ENCODE measurements around the gene UQCR10.
A peak's percentile ranks its signal among the peaks of the same experiment; 100 is the strongest.
"Not testable (repeated sequence)": the region's sequence is repeated elsewhere in the genome, so short reads cannot be mapped to it uniquely, and the experiment has no call there.

UQCR10 gene

GRCh38 chr22:29744902-29745301 lies 22.3 kb upstream of the UQCR10 start:
- Mint-ChIP-seq H3K27ac (no peak overlapping the region), H3K9me3 (no peaks in the 10 kb centered on the region), H3K4me1 (ENCODE audit: low read depth in 2 of 2) (peaks cover 0 to 4% of the 10 kb centered on the region in 2 donors), H3K4me3 (no peak overlapping the region), H3K27me3 (no peaks in the 10 kb centered on the region), H3K36me3 (ENCODE audit: insufficient read depth) (peaks cover 8% of the 10 kb centered on the region)
- ATAC-seq (replicated peaks): no peak
- DNase-seq: no peak

GRCh38 chr22:29747832-29748231 lies 19.3 kb upstream of the UQCR10 start:
- Mint-ChIP-seq H3K9me3 (no peaks in the 10 kb centered on the region), H3K4me3 (no peak overlapping the region), H3K36me3 (ENCODE audit: insufficient read depth) (peaks cover 8% of the 10 kb centered on the region), H3K27ac (peak overlapping the region; percentile 50 to 65), H3K27me3 (no peaks in the 10 kb centered on the region), H3K4me1 (ENCODE audit: low read depth in 2 of 2) (peaks cover 14 to 20% of the 10 kb centered on the region in 2 donors)
- ATAC-seq (replicated peaks): no peak
- DNase-seq: no peak

GRCh38 chr22:29748248-29748893 lies 18.8 kb upstream of the UQCR10 start:
- H3K9me3 Mint-ChIP-seq: no peaks in the 10 kb centered on the region
- H3K36me3 Mint-ChIP-seq (ENCODE audit: insufficient read depth): peaks cover 8% of the 10 kb centered on the region
- H3K4me3 Mint-ChIP-seq: no peak overlapping the region
- peak overlapping the region; percentile 50 to 65 for H3K27ac Mint-ChIP-seq
- peaks cover 14 to 20% of the 10 kb centered on the region in 2 donors for H3K4me1 Mint-ChIP-seq (ENCODE audit: low read depth in 2 of 2)
- ATAC-seq (replicated peaks): no peak
- DNase-seq: no peak
- no peaks in the 10 kb centered on the region for H3K27me3 Mint-ChIP-seq

GRCh38 chr22:29750029-29750428 lies 17.1 kb upstream of the UQCR10 start:
- Mint-ChIP-seq H3K36me3 (ENCODE audit: insufficient read depth) (peaks cover 8% of the 10 kb centered on the region), H3K4me3 (no peak overlapping the region), H3K9me3 (no peaks in the 10 kb centered on the region), H3K4me1 (ENCODE audit: low read depth in 2 of 2) (peaks cover 14 to 20% of the 10 kb centered on the region in 2 donors), H3K27me3 (no peaks in the 10 kb centered on the region), H3K27ac (peak overlapping the region; percentile 85 to 92)
- no peak for ATAC-seq (replicated peaks)
- DNase-seq: no peak

- Mint-ChIP-seq H3K27ac (peak overlapping the region; percentile 85 to 92), H3K9me3 (no peaks in the 10 kb centered on the region), H3K4me1 (ENCODE audit: low read depth in 2 of 2) (peaks cover 15 to 23% of the 10 kb centered on the region in 2 donors), H3K27me3 (no peaks in the 10 kb centered on the region), H3K4me3 (no peak overlapping the region), H3K36me3 (ENCODE audit: insufficient read depth) (peaks cover 8% of the 10 kb centered on the region)
- ATAC-seq (replicated peaks): peak; percentile 67
- peak in 1 of 3 experiments; percentile 19 for DNase-seq
These were observed 16.3 kb upstream of the UQCR10 start for GRCh38 chr22:29750559-29751538.

- ATAC-seq (replicated peaks) (no peak), DNase-seq (no peak)
- peaks cover 17 to 24% of the 10 kb centered on the region in 2 donors for H3K4me1 Mint-ChIP-seq (ENCODE audit: low read depth in 2 of 2)
- peaks cover 8% of the 10 kb centered on the region for H3K36me3 Mint-ChIP-seq (ENCODE audit: insufficient read depth)
- H3K9me3 Mint-ChIP-seq: no peaks in the 10 kb centered on the region
- H3K4me3 Mint-ChIP-seq: no peak overlapping the region
- no peaks in the 10 kb centered on the region for H3K27me3 Mint-ChIP-seq
- H3K27ac Mint-ChIP-seq: peak overlapping the region; percentile 85 to 92
These were observed 15.5 kb upstream of the UQCR10 start for GRCh38 chr22:29751669-29752068.

GRCh38 chr22:29753808-29754657 lies 13.1 kb upstream of the UQCR10 start:
- DNase-seq (no peak), ATAC-seq (replicated peaks) (no peak)
- Mint-ChIP-seq H3K9me3 (no peaks in the 10 kb centered on the region), H3K4me3 (no peak overlapping the region), H3K27ac (no peak overlapping the region), H3K4me1 (ENCODE audit: low read depth in 2 of 2) (peaks cover 17 to 24% of the 10 kb centered on the region in 2 donors), H3K36me3 (ENCODE audit: insufficient read depth) (peaks cover 4% of the 10 kb centered on the region), H3K27me3 (no peaks in the 10 kb centered on the region)

GRCh38 chr22:29754658-29755395 lies 12.3 kb upstream of the UQCR10 start:
- H3K4me3 Mint-ChIP-seq; H3K27ac Mint-ChIP-seq; DNase-seq; H3K9me3 Mint-ChIP-seq; H3K36me3 Mint-ChIP-seq (ENCODE audit: insufficient read depth); H3K27me3 Mint-ChIP-seq; ATAC-seq (replicated peaks): not testable (repeated sequence)
- H3K4me1 Mint-ChIP-seq (ENCODE audit: low read depth in 2 of 2): peaks cover 17 to 20% of the 10 kb centered on the region in 2 donors

- Mint-ChIP-seq H3K9me3 (no peaks in the 10 kb centered on the region), H3K36me3 (ENCODE audit: insufficient read depth) (no peaks in the 10 kb centered on the region), H3K27ac (no peak overlapping the region), H3K4me3 (no peak overlapping the region), H3K27me3 (no peaks in the 10 kb centered on the region), H3K4me1 (ENCODE audit: low read depth in 2 of 2) (peaks cover 12 to 13% of the 10 kb centered on the region in 2 donors)
- ATAC-seq (replicated peaks): no peak
- DNase-seq: no peak
These were observed 11.3 kb upstream of the UQCR10 start for GRCh38 chr22:29755889-29756288.

- ATAC-seq (replicated peaks): no peak
- H3K27me3 Mint-ChIP-seq: no peaks in the 10 kb centered on the region
- no peaks in the 10 kb centered on the region for H3K36me3 Mint-ChIP-seq (ENCODE audit: insufficient read depth)
- no peak overlapping the region for H3K27ac Mint-ChIP-seq
- no peak for DNase-seq
- peaks cover 8 to 9% of the 10 kb centered on the region in 2 donors for H3K4me1 Mint-ChIP-seq (ENCODE audit: low read depth in 2 of 2)
- H3K9me3 Mint-ChIP-seq: no peaks in the 10 kb centered on the region
- no peak overlapping the region for H3K4me3 Mint-ChIP-seq
These were observed 10.8 kb upstream of the UQCR10 start for GRCh38 chr22:29756341-29756740.

- no peaks in the 10 kb centered on the region for H3K36me3 Mint-ChIP-seq (ENCODE audit: insufficient read depth)
- ATAC-seq (replicated peaks) (no peak), DNase-seq (no peak)
- no peaks in the 10 kb centered on the region for H3K9me3 Mint-ChIP-seq
- H3K4me3 Mint-ChIP-seq: no peak overlapping the region
- H3K27me3 Mint-ChIP-seq: no peaks in the 10 kb centered on the region
- peaks cover 4 to 7% of the 10 kb centered on the region in 2 donors for H3K4me1 Mint-ChIP-seq (ENCODE audit: low read depth in 2 of 2)
- peak overlapping the region in 1 of 2 donors; percentile 87 for H3K27ac Mint-ChIP-seq
These were observed 10.1 kb upstream of the UQCR10 start for GRCh38 chr22:29757096-29757495.

- Mint-ChIP-seq H3K9me3 (no peaks in the 10 kb centered on the region), H3K27ac (no peak overlapping the region), H3K36me3 (ENCODE audit: insufficient read depth) (no peaks in the 10 kb centered on the region), H3K27me3 (no peaks in the 10 kb centered on the region), H3K4me1 (ENCODE audit: low read depth in 2 of 2) (peaks cover 3 to 4% of the 10 kb centered on the region in 2 donors), H3K4me3 (no peak overlapping the region)
- no peak for ATAC-seq (replicated peaks)
- DNase-seq: no peak
These were observed 9.0 kb upstream of the UQCR10 start for GRCh38 chr22:29758068-29758622.

All from effector memory CD8-positive, alpha-beta T cell (primary cell).